Kidney capillary endothelial cell (primary cell): ENCODE measurements around the gene ACOT12.
A peak's percentile ranks its signal among the peaks of the same experiment; 100 is the strongest.
"Not testable (repeated sequence)": the region's sequence is repeated elsewhere in the genome, so short reads cannot be mapped to it uniquely, and the experiment has no call there.

Experiments used
- DNase-seq: peaks from one replicate; pipeline ENCODE4 v3.0.0-alpha.2; 2018; ENCODE audit warnings: low spot score

ACOT12 gene

DNA sequence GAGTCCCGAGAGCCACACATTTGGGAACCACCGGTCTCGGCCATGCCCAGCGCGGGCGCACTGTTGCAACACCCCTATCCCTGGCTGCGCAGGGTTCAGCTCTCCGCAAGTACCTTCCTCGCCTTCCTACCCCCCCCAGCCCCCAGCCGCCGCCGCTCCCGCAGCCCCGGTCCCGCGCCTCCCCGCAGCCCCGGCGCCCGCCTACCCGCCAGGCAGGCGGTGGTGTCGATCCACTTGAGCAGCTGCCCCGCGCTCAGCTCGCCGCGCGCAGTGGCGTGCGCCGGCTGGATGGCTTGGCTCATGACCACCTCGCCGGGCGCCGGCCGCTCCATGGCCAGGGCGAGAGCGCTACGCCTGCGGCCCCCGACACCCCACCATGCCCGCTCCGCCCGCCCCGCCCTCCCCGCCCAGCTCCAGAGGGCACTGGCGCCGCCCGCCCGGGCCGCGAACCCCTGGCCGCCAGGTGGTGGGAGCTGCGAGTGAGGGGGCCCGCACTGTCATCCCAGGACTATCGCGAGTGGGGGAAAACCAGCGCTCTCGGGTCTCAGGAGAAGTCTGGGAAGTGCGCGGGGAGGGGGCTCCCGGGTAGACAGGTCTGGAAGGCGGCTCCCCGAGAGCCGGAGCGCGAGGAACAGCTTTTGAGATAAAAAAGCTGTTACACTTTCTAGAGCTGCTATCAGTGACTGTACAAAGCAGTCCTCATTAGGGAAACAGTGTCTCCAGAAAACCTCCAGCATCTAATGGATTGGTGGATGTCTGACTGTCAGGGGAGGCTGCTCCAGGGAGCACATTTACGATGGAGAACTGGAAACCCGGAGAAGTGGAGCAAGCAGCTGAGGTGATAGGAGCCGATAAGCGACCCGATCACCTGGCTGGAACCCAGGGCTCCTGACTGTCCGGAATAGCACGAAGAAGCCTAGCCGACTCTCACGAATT, at the start of gene ACOT12:
Gene ACOT12 (minus strand): TSS at position 352 of the 936 bp plus-strand sequence. CDS start 20 bp downstream, at position 332.
- DNase-seq, result no peak

DNA sequence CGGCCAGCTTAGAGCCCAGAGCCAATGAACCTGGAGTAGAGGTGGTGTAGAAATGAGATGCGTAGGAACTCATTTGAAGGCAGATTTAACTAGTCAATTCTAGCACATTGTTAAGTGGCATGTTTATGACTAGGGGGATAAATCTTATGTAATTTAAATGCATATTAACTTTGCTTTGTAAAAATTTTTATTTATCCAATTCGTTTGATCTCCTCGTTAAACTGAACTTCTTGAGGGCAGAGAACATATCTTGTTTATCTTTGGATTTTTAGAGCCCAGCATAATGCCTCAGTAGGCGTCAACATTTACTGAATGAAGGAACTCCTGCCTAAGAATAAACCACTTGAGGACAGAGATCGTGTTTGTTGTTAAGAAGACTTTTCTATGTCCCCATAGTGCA, 41.1 kb upstream of the ACOT12 start:
- no peak for DNase-seq

DNA sequence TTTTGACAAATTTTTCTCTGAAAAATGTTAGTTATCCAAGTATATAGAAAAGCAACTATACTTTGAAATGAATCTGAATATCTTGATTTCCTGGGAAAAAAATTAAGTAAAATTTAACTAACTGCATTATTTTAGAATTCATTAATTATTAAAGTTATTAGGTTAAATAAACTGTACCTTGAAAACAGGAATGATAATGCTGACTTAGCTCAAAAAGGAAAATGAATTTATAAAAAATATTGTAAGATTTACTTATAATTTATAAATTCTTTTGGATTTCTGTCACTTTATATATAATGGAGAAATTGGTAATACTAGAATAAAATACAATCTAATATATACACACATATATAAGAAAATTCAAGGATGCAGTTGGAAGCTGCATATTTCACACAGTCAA, 36.1 kb upstream of the ACOT12 start:
- DNase-seq, result no peak

DNA sequence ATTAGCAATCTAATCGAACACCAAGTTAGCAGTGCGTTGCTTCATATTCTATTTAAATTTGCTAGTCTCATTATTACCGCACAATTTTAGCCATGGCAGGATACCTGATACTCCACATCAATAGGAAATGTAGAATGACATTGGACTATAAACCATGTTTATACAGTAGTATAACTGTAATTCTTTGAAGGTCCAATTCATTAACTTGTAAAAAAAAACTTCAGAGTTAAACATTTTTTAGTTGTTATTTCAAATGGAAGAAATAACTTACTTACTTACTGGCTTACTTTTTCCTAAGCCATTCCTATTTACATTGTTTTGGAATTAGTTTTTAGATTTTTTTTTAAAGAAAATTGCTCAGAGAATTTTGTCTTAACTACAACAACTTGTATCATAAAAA, 35.4 kb upstream of the ACOT12 start:
- DNase-seq, result no peak

DNA sequence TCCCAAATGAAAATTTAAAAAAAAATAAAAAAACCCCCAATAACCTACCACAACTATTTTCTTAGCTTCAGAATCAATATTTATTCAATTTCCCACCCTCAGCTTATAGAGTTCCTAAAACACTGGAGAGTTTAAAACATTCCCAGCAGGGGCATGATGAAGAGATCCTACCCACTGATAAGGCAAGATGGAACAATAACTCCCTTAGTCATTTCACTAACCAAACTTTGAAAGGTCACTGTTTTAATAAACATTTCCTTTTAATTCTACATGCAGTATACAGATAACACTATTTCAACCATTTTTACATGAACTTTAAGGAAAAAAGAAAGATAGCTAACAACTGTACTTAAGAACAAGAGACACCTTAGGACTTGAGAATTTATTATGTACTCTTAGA, 34.9 kb upstream of the ACOT12 start:
- peak; percentile 5 for DNase-seq

DNA sequence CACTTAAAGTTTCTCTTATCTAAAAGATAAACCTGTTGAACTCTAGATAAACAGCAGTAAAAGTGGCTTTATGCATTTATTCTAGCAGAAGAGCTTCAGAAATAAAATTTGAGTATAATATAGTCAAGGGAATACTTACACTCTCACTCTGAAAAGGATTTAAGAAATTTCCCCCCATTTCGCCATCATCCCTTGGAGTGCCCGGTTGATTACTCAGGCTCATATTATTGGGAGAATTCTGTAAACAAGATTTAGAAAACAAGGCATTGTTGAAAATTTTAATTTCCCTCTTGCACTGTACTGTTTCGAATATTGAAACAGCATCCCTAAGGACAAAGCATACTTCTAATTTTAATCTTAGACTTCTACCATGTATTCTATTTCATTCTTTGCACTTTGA, 34.5 kb upstream of the ACOT12 start:
- no peak for DNase-seq

DNA sequence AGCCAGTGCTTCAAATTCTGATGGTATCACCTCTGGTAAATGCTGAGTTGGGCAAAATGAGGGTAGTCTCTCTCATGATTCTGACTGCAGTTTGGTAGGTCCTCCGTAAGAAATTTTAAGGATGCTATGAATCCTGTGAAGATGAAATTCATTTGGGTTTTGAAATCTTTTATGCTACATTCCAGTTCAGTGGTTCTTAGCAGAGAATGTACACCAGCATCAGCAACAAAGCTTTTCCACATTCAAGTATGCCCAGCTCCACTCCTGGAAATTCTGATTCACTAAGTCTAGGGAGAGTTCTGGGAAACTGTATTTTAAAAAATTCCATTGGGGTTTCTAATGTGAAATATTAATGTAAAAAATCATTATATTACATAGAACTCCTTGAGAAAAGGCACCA, 33.6 kb upstream of the ACOT12 start:
- no peak for DNase-seq

DNA sequence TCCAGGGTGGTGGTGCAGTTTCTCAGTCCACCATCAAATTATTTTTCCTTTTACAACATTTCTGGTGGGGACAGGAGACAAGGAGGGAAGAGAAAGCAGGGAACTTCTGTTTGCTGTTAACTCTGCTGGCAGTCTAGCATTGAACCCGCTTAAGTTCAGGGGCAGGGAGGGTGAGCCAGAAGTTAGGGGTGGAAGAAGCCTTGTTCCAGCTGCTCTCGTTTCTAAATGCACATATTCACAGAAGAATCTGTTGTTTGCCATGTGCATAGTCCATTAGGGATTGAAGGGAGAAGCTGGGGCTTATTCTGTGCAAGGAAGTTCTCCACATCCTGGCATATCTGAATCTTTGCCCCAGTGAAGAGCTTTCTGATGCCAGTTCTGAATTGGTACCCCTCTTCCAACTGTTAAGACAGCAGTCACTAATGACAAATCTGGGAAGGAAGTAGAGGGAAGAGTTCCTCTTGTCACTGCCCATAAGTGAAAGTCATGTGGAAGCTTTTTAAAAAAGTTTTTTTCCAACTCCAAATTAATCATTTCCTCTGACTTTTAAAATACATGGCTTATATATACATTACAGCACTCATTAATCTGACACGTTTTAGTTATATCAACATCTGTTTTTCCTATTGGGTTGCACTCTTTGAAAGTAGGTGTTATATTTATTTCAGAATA, 32.6 kb upstream of the ACOT12 start:
- no peak for DNase-seq

DNA sequence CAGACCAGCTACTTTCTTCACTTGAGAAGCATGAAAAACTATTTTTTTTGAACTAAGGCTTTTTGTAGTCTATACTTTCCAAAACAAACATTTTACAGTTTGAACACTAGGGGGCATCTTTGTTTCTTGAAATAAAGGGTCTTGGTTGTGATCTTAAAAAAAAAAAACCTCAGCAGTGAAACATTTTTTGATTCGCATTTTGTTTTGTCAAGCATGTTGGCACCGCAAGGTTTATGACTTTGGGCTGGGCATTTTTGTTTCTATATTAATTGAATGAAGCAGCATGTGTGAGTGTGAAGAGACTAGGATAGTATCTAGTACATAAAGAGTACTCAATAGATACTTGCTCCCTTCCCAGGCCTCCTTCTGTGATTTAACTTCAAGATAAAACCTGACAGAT, 31.6 kb upstream of the ACOT12 start:
- DNase-seq, result peak; percentile 57

DNA sequence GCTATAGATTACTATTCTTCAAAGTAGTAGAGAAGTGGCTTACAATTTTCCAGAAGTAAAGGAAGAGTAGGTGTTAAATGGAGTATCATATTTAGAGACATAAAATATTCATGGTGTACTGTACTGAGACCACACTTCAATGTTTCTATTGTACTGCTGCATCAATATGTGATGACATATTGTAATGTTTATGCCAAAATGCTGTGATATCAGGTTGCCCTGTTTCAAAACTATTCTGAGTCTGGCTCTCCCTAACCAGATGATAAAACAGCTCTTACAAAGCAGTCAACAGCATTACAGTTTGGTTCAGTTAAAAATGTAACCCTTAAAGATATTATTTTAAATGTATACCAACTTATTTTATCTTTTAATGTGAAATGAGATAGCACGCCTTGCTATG, 30.8 kb upstream of the ACOT12 start:
- DNase-seq, result no peak

DNA sequence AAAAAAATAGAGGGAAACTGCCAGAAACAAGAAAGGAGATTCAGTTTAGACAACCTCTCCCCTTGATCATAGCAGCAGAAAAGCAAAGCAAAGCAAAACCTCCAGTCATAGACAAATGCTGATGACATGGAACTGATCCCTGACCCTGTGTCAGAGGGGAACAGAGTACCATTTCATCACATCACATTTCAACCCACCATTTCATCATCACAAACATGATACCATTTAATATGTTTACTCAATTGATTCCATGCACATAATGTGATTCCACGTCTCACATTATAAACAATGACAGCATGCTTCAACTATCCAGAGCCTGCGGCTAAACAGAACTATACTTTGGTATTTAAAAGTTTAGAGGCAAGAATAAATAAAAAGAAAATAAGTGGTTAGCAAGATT, 28.7 kb upstream of the ACOT12 start:
- DNase-seq, result no peak

DNA sequence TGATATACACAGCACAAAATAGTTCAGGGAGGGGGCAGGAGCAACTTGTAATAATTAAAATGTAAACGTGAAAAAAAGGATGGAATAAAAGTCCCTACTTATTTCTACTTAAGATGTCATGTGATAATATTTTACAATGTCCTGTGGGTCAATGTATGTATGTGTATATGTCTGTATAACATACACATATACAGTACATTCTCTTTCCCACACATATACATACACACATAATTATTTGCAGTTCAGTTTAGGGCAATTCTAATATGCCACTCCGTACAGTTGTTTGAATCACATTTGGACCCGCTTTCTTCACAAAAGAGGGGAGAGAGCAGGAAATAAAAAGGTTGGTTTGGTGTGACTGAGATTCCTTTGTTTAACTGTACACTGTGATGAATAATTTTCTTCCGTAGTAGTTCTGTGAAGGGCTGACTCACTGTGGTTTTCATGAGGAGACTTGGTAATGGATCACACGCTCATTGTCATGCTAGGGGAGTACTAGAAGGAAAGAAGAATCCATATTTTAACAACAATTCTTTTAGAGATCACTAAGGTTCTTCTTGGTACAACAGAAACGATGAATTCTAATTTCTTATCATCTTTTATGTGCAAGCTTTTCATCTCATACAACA, 26.2 kb upstream of the ACOT12 start:
- DNase-seq, result peak; percentile 66

DNA sequence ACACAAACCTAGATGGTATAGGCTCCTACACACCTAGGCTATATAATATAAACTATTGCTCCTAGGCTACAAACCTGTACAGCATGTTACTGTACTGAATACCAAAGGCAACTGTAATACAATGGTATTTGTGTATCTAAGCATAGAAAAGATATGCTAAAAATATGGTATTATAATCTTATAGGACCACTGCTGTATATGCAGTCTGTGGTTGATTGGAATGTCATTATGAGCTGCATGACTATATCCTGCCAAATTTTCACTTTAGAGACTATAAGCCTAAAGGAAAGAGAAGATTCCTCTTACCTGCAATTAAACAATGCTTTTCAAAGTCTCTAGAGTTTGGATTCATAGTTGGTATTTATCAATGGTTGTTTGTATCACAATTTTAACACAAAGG, 24.7 kb upstream of the ACOT12 start:
- no peak for DNase-seq

DNA sequence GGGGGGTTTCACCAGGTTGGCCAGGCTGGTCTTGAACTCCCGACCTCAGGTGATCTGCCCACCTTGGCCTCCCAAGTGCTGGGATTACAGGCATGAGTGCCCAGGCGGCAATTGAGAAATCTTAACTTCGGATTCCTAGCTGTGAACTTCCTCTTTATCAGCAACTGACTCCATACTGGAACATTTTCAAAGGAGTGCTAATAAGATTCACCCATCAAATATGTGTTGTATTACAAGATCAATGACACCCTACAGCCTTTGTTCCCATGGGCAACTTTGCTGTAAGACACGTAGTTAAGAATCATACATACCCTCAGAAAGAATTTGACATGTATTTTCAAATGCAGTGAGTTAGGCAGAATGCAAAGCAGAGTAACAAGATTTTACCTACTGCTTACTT, 23.1 kb upstream of the ACOT12 start:
- no peak for DNase-seq

DNA sequence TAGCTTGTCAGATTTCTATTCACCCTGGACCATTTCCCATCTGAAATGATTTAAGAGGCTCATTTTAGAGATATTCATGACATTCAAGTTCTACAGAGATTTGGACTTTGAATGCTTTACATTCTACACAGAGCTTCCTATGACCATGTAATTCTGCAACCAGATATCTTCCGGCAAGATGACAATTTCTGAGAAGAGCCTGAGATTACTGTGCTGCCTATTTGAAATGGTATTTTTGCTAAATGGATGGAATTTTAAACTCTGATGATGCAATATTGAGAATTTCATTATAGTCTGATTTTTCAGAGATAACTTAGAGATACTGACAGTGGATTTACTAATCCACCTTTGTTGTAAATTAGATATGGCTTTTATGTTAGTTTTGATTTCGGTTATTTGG, 16.0 kb upstream of the ACOT12 start:
- no peak for DNase-seq

DNA sequence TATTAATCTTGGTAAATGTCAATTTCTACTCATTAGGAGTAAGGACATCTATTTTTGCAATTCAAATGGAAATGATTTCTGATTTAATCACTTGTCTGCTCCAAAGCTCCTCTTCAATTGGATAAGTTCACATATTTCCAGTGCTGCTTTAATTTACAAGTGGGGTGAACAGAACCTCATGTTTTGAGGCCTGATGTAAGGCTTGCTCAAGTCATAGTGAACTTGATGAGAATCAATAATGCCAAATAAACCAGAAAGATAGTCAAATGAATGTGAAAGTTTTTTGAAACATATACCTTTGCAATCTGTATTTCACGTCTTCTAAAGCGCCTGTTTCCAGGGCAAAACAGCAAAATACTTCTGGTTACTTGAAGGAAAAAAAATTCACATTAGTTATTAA, 15.4 kb upstream of the ACOT12 start:
- no peak for DNase-seq

DNA sequence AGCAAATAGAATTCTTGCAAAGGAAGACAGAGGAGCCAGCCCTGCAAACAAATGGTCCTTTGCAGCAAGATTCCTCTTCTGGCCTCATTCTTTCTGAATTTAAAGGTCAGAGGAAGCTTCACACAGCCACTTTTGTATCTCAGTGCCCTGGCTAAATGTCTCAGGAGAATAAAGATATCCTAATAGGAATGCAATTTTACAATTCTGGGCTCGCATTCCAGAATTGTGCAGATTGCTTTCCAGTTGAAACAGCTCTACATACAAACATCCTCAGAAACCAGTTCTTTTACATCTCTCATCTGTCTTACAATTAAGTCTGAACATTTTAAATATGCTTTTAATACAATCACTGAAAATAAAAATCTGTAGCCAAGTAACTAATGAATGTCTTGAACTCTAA, 14.6 kb upstream of the ACOT12 start:
- DNase-seq, result no peak

DNA sequence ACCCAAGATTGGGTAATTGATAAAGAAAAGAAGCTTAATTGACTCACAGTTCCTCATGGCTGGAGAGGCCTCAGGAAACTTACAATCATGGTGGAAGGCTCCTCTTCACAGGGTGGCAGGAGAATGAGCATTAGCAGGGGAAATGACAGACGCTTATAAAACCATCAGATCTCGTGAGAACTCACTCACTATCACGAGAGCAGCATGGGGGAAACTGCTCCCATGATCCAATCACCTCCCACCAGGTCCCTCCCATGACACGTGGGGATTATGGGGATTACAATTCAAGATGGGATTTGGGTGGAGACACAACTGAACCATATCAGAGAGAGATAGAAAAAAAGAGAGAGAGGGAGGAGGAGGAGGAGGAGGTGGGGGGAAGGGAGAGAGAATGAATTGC, 13.9 kb upstream of the ACOT12 start:
- not testable (repeated sequence) for DNase-seq

DNA sequence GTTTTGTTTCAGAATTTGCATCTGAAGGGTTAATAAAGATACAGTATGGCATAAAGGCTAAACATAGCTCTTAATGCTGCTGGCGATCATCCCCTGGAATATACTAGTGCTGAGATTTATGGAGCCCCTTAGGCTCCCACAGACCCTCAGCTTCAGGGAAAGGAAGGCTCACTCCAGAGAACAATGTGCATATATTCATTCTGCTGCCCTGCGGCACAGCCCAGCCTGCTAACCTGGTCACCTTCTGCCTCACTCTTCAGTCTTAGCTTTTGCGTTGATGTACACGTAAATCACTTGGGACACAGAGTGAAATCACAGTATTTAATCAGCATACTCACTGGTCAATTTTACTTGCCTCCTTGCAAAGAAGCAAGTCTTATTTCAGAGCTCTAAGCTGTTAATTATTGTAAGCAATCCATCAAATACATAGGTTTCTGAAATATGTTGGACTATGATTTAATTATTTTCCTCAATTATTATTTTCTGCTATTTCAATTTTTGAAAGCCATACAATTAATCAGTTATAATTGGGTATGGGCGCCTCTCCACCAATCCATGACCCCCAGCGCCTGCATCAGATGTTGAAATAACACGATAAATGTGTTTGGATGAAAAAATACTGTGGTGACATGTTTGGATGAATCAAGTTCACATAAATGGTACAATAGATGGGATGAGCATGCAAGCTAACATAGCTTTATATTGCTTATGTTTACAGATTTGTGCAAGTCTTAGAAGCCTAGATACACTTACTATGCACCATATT, 11.4 kb upstream of the ACOT12 start:
- DNase-seq, result no peak

DNA sequence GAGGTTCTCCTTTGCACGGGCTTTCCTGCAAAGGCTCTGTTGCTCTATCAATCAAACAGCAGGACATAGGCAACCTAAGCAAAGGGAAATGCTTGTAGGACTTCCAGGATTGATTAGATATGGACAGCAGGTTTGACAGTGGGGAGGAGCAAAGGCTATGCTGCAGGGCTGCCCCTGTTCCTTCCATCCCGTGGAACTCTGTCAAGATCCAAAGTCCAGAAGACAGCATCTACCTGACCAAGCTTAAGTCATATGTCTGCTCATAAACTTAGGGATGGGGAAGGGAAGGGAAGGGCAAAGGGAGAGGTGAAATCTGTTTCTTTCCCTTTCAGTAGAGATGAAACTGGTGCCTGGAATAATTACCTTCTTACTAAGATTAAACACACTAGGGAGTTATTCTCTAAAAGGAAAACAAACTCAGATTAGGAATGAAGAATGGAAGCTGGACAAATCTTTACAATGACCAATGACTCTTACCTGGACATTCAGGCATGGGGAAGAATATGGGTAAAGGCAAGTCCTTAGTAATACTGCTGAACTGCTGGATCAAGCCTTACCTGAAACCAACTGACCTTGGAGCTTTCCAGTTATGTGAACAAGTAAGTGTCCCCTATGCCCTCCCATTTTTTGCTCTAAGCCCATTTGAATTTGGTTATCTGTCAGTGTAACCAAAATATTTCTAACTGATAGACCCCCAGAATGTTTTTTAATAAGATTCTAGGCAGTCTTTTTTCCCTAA, 8.4 kb upstream of the ACOT12 start:
- no peak for DNase-seq

DNA sequence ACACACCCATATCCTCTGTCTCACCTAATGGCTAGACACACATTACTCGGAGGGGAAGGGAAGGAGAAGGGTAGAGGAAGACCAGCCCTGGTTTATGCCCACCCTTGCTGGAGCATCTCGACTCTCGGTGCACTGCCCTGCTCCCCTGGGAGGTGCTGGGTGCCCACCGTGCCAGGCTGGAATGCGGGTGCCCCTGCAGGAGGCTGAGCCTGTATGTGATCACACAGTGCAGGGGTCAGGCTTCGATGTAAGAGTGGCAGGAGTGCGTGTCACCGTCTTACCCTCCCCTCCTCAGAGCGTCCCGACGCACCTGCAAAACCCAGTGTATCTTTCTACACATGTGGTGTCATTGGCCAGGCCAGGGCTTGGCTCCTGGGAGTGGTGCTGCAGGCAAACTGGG, 7.3 kb upstream of the ACOT12 start:
- no peak for DNase-seq

DNA sequence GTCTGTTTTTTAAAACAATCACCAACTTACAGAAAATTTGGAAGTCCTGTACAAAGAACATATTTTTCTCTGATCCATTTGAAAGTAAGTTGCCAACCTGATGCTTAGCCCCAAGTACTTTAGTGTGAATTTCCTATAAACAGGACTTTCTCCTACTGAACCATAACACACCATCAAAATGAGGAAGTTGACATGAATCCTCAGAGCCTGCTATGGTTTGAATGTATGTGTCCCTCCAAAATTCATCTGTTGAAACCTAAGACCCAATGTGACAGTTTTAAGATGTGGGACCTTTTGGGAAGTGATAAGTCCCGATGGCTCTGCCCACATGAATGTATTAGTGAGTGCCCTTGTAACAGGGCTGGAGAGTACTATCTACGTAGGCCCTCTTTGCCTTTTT, 6.4 kb upstream of the ACOT12 start:
- DNase-seq, result no peak
